Activated T-helper 9 cell treated with anti-CD3 and anti-CD28 coated beads, Interleukin-2, amount 50 U/mL, for 16 hours (primary cell): ENCODE measurements around the gene PDE11A.
"Not testable (repeated sequence)": the region's sequence is repeated elsewhere in the genome, so short reads cannot be mapped to it uniquely, and the experiment has no call there.

Experiments
- DNase-seq: peaks from one replicate; pipeline ENCODE4 v3.0.0-alpha.2; 2020; ENCODE audit warnings: low read depth

Gene PDE11A

GRCh38 chr2:178074123-178075005 lies 1.8 kb upstream of the PDE11A start:
- DNase-seq, result no peak

GRCh38 chr2:178072000-178072382 lies 586 bp downstream of the PDE11A start:
- no peak for DNase-seq

GRCh38 chr2:178070824-178071223 lies 1.8 kb downstream of the PDE11A start:
- no peak for DNase-seq

GRCh38 chr2:178069551-178069950 lies 3.0 kb downstream of the PDE11A start:
- no peak for DNase-seq

GRCh38 chr2:178068823-178069454 lies 3.6 kb downstream of the PDE11A start:
- DNase-seq, result no peak

- DNase-seq, result no peak
These were observed 5.5 kb downstream of the PDE11A start for GRCh38 chr2:178066890-178067669.

- DNase-seq, result no peak
These were observed 6.3 kb downstream of the PDE11A start for GRCh38 chr2:178066324-178066723.

- no peak for DNase-seq
These were observed 12.9 kb downstream of the PDE11A start for GRCh38 chr2:178059681-178060080.

GRCh38 chr2:178059111-178059510 lies 13.5 kb downstream of the PDE11A start:
- no peak for DNase-seq

GRCh38 chr2:178057179-178057680 lies 15.3 kb downstream of the PDE11A start:
- no peak for DNase-seq

GRCh38 chr2:178056345-178056744 lies 16.2 kb downstream of the PDE11A start:
- no peak for DNase-seq

- DNase-seq, result not testable (repeated sequence)
These were observed 21.3 kb downstream of the PDE11A start for GRCh38 chr2:178051257-178051656.

- DNase-seq, result no peak
These were observed 25.2 kb downstream of the PDE11A start for GRCh38 chr2:178047391-178047790.

- DNase-seq, result no peak
These were observed 27.7 kb downstream of the PDE11A start for GRCh38 chr2:178044836-178045235.

- no peak for DNase-seq
These were observed 29.3 kb downstream of the PDE11A start for GRCh38 chr2:178043266-178043665.

GRCh38 chr2:178033583-178033982 lies 39.0 kb downstream of the PDE11A start:
- not testable (repeated sequence) for DNase-seq

- DNase-seq, result no peak
These were observed 43.2 kb downstream of the PDE11A start for GRCh38 chr2:178029342-178029741.

- DNase-seq, result no peak
These were observed 46.9 kb downstream of the PDE11A start for GRCh38 chr2:178025551-178026185.

- DNase-seq, result no peak
These were observed 54.4 kb downstream of the PDE11A start for GRCh38 chr2:178018141-178018540.

- DNase-seq, result no peak
These were observed 56.0 kb downstream of the PDE11A start for GRCh38 chr2:178016612-178017011.

- DNase-seq, result no peak
These were observed 59.9 kb downstream of the PDE11A start for GRCh38 chr2:178012639-178013038.

- no peak for DNase-seq
These were observed 62.8 kb downstream of the PDE11A start for GRCh38 chr2:178009813-178010212.
